ENCODE measurements around the gene NDUFAF8.

DNA sequence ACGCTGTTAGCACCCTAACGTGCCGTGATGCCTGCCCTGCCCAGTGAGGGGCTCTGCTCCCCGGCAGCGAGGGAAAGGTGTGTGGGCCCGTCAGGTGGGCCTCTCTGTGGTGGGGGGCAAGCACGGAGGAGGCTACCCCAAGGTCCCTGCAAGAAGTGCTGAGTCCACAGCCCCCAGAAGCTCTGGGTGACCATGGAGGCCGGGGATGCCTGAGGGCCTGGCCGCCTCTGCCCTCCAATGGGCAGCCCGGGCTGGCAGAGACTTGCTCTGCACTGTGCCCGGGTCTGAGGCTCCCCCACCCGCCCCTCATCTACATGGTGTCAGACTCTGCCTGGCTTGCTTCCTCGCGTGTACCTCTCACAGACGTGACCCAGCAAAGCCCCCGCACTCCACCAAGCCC lies 43.8 kb downstream of the NDUFAF8 start:
- TF ChIP-seq CTCF (IDR thresholded peaks at IDR 0.05) (no peak), POLR2A (IDR thresholded peaks at IDR 0.05) (no peak), EP300 (IDR thresholded peaks at IDR 0.05) (no peak), POLR2AphosphoS5 (IDR thresholded peaks at IDR 0.05) (no peak)

Data from gastroesophageal sphincter (tissue), 3 donors.